IPS-18c (cell line): ENCODE measurements around the gene DPP6.
A peak's percentile ranks its signal among the peaks of the same experiment; 100 is the strongest.

Experiments used
- H3K4me3 ChIP-seq: 2 replicates; pipeline ENCODE4 v1.7.0; 2013; ENCODE audit warnings: low read depth, mild to moderate bottlenecking, low read length, moderate library complexity; ENCODE audit not compliant: insufficient read depth
- H3K9me3 ChIP-seq: one replicate; pipeline ENCODE4 v1.6.1; 2013; ENCODE audit warnings: mild to moderate bottlenecking, low read length, moderate library complexity; ENCODE audit not compliant: control insufficient read depth, insufficient read depth

Gene DPP6

GRCh38 chr7:154259396-154259795, 207.2 kb downstream of the DPP6 start:
- Histone ChIP-seq H3K4me3 (no peak overlapping the region), H3K9me3 (no peaks in the 10 kb centered on the region)

- Histone ChIP-seq H3K9me3 (no peaks in the 10 kb centered on the region), H3K4me3 (no peak overlapping the region)
Observed at GRCh38 chr7:154287356-154287755, 235.2 kb downstream of the DPP6 start.

- Histone ChIP-seq H3K4me3 (no peak overlapping the region), H3K9me3 (no peaks in the 10 kb centered on the region)
Observed at GRCh38 chr7:154289119-154289518, 236.9 kb downstream of the DPP6 start.

GRCh38 chr7:154296443-154296842, 244.2 kb downstream of the DPP6 start:
- no peak overlapping the region for H3K4me3 ChIP-seq
- peaks cover 2% of the 10 kb centered on the region for H3K9me3 ChIP-seq

- Histone ChIP-seq H3K4me3 (no peak overlapping the region), H3K9me3 (peaks cover 2% of the 10 kb centered on the region)
Observed at GRCh38 chr7:154299736-154300135, 247.5 kb downstream of the DPP6 start.

GRCh38 chr7:154302380-154302779, 250.2 kb downstream of the DPP6 start:
- Histone ChIP-seq H3K4me3 (no peak overlapping the region), H3K9me3 (no peaks in the 10 kb centered on the region)

GRCh38 chr7:154304231-154304630, 252.0 kb downstream of the DPP6 start:
- peak overlapping the region; percentile 41 for H3K4me3 ChIP-seq
- H3K9me3 ChIP-seq, result no peaks in the 10 kb centered on the region

- Histone ChIP-seq H3K9me3 (no peaks in the 10 kb centered on the region), H3K4me3 (peak overlapping the region; percentile 55)
Observed at GRCh38 chr7:154304740-154305700, 252.8 kb downstream of the DPP6 start.

GRCh38 chr7:154306036-154306435, 253.8 kb downstream of the DPP6 start:
- Histone ChIP-seq H3K9me3 (no peaks in the 10 kb centered on the region), H3K4me3 (no peak overlapping the region)

- no peak overlapping the region for H3K4me3 ChIP-seq
- no peaks in the 10 kb centered on the region for H3K9me3 ChIP-seq
Observed at GRCh38 chr7:154308928-154309327, 256.7 kb downstream of the DPP6 start.

- H3K9me3 ChIP-seq, result no peaks in the 10 kb centered on the region
- no peak overlapping the region for H3K4me3 ChIP-seq
Observed at GRCh38 chr7:154310114-154310513, 257.9 kb downstream of the DPP6 start.

GRCh38 chr7:154324196-154324595, 272.0 kb downstream of the DPP6 start:
- H3K4me3 ChIP-seq, result no peak overlapping the region
- peaks cover 2% of the 10 kb centered on the region for H3K9me3 ChIP-seq

- Histone ChIP-seq H3K9me3 (peaks cover 2% of the 10 kb centered on the region), H3K4me3 (no peak overlapping the region)
Observed at GRCh38 chr7:154326421-154326820, 274.2 kb downstream of the DPP6 start.

- Histone ChIP-seq H3K4me3 (no peak overlapping the region), H3K9me3 (no peaks in the 10 kb centered on the region)
Observed at GRCh38 chr7:154330318-154330717, 278.1 kb downstream of the DPP6 start.

GRCh38 chr7:154332811-154333580, 280.8 kb downstream of the DPP6 start:
- H3K9me3 ChIP-seq, result no peaks in the 10 kb centered on the region

GRCh38 chr7:154336295-154336694, 284.1 kb downstream of the DPP6 start:
- no peaks in the 10 kb centered on the region for H3K9me3 ChIP-seq
- H3K4me3 ChIP-seq, result no peak overlapping the region

More at GRCh38 chr7:154332811-154333580, 280.8 kb downstream of the DPP6 start:
- H3K4me3 ChIP-seq, result no peak overlapping the region

GRCh38 chr7:154338701-154339506, 286.7 kb downstream of the DPP6 start:
- Histone ChIP-seq H3K9me3 (no peaks in the 10 kb centered on the region), H3K4me3 (no peak overlapping the region)
